NCI-H748 treated with DMSO at 0.1 percent for 48 hours (cell line): ENCODE results near the gene PMM2.
"Not testable (repeated sequence)": the region's sequence is repeated elsewhere in the genome, so short reads cannot be mapped to it uniquely, and the experiment has no call there.

Experiments
- DNase-seq: peaks from one replicate; lab custom pipeline; 2025; lab: John Stamatoyannopoulos, UW

The PMM2 gene

GRCh38 chr16:8867216-8867931 lies 69.7 kb downstream of the PMM2 start:
- DNase-seq = peak; percentile 36

- no peak for DNase-seq
These were observed 70.3 kb downstream of the PMM2 start for GRCh38 chr16:8867932-8868415.

- peak; percentile 58 for DNase-seq
These were observed 71.0 kb downstream of the PMM2 start, which contains the start of gene CARHSP1 for GRCh38 chr16:8868416-8869211. CARHSP1 (minus strand) TSS chr16:8869006; CDS start chr16:8859328, 9,678 bp downstream.

GRCh38 chr16:8869212-8869987 lies 71.8 kb downstream of the PMM2 start:
- DNase-seq = no peak

GRCh38 chr16:8869988-8870241 lies 72.3 kb downstream of the PMM2 start:
- not testable (repeated sequence) for DNase-seq

- no peak for DNase-seq
These were observed 74.4 kb downstream of the PMM2 start for GRCh38 chr16:8872071-8872470.

- no peak for DNase-seq
These were observed 75.6 kb downstream of the PMM2 start for GRCh38 chr16:8872967-8873865.

GRCh38 chr16:8873866-8874195 lies 76.2 kb downstream of the PMM2 start:
- not testable (repeated sequence) for DNase-seq

- no peak for DNase-seq
These were observed 76.7 kb downstream of the PMM2 start for GRCh38 chr16:8874388-8874787.

- not testable (repeated sequence) for DNase-seq
These were observed 77.7 kb downstream of the PMM2 start for GRCh38 chr16:8875317-8875716.

- DNase-seq = no peak
These were observed 80.4 kb downstream of the PMM2 start for GRCh38 chr16:8877894-8878522.

GRCh38 chr16:8878523-8878911 lies 80.9 kb downstream of the PMM2 start:
- no peak for DNase-seq

- DNase-seq = no peak
These were observed 83.3 kb downstream of the PMM2 start for GRCh38 chr16:8880839-8881510.

GRCh38 chr16:8882041-8882617 lies 84.5 kb downstream of the PMM2 start, which contains the start of gene LITAFD:
LITAFD (plus strand) TSS chr16:8882351; CDS start chr16:8884356, 2,005 bp downstream.
- no peak for DNase-seq

- DNase-seq = no peak
These were observed 85.2 kb downstream of the PMM2 start for GRCh38 chr16:8882725-8883377.

- DNase-seq = no peak
These were observed 88.3 kb downstream of the PMM2 start for GRCh38 chr16:8885674-8886592.

- no peak for DNase-seq
These were observed 89.2 kb downstream of the PMM2 start for GRCh38 chr16:8886593-8887430.

GRCh38 chr16:8887431-8887765 lies 89.8 kb downstream of the PMM2 start:
- no peak for DNase-seq
